Stimulated activated CD4-positive, alpha-beta T cell treated with anti-CD3 and anti-CD28 coated beads, Interleukin-4, amount 100 ng/mL, for 24 hours (primary cell): ENCODE results near the gene DCAF12.

Experiments
- DNase-seq: peaks from one replicate; pipeline ENCODE4 v3.0.0-alpha.2; 2020

DCAF12 gene

DNA sequence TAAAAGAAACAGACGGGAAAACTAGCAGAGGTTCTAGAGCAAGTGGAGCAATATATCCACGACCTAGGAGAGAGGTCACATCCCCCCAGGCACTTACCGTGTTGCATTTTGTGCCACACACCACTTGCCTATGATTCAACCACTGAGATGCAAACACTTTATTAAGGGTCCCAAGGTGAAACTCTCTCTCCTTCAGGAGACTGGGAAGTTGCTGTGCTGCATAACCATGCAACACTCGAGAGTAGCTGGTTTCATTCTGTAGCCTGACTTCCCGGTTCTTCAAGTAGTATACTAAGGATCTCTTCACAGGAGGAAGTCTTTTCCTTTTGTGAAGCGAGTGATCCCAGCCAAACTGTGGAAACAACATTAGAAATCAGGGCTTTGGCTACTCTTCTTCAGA is 1.6 kb downstream of the DCAF12 start:
- DNase-seq = no peak

DNA sequence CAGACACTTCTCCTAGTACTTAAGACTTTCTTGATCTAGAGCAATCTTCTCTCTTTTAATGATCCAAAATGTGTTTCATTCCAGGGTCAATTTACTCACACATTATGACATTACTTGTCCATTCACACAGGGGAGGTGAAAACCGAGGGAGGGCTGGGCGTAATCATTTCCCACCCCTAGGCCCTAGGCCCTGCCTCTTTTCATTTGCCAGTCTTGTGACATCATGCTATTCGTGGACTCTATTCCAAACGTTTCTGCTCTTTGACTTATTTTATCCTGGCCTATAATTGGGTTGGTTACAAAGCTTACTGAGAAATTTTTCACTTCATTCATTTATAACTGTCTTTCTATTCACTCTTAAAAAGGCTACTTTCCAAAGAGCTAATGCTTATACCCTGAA is 2.4 kb downstream of the DCAF12 start:
- DNase-seq = no peak

DNA sequence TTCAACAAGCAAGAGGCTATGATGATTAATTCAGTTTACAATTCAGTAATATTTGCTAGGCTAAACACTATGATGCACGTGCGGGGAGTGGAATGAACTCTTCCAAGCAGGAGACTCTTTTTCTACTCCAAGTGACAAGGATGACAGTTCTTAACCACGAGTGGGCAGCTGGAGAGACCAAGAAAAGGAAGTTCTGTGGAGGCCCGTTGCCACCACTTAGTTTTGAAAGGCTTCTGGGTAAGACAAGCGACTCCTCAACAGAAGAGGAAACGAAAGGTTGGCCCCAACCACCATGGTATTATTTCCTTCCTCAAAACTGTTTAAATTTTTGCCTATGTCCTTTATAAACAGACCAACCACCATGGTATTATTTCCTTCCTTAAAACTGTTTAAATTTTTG is 2.8 kb downstream of the DCAF12 start:
- peak; percentile 17 for DNase-seq

DNA sequence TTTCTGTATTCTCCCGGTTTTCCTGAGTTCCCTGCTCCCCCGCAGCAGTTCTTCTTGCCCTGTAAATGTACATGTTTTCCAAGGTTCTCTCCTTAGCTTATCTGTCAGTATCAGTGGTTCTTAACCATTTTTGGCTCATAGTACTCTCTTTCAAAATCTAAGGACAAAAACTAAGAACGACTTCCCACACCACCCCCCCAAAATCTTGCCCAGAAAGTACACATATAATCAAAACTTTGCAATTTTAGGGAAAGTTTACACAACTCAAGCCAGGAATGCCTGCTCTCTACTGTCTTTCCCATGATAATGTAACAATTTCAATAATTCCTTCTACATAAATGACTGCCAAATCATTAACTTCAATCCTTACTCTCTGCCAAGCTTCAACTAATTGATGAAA is 4.5 kb downstream of the DCAF12 start:
- DNase-seq = no peak

DNA sequence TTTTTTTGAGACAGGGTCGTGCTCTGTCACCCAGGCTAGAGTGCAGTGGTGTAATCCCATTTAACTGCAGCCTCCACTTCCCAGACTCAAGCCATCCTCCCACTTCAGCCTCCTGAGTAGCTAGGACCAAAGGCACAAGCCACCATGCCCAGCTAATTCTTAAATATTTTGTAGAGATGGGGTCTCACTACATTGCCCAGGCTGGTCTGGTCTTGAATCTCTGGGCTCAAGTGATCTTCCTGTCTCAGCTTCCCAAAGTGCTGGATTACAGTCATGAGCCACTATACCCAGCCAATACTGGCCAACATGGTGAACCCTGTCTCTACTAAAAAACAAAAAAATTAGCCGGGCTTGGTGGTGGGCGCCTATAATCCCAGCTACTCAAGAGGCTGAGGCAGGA is 6.8 kb downstream of the DCAF12 start:
- DNase-seq = no peak

DNA sequence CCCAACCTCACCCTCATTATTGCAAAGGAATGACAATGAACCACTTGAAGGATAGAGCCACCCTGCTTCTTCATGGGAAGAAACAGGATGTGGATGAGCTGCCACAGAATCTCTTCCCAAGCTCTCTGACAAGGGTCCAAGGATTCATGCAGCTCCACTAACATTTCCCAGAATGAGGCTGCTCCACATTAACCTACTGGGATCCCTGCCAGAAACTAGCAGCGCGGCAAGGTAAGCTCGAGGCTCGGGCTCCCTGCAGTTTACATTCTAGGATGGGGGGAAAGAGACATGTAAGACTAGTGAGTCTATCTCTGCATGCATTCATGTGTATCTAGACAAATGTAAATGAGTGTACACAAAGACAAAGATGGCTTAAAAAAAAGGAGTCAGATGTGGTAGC is 12.1 kb downstream of the DCAF12 start:
- no peak for DNase-seq

DNA sequence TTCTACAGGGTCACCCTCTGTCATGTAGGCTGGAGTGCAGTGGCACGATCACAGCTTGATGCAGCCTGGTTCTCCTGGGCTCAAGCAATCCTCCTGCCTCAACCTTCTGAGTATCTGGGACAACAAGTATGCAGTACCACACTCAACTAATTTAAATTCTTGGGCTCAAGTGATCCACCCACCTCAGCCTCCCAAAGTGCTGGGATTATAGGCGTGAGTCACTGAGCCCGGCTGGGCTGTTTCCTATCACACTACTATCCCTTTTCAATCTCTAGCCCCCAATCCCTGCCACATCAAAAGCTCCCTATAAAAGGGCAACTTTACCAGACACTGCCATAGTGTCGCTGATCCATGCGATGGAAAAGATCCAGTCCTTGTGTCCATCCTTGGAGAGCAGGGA is 20.4 kb downstream of the DCAF12 start:
- no peak for DNase-seq

DNA sequence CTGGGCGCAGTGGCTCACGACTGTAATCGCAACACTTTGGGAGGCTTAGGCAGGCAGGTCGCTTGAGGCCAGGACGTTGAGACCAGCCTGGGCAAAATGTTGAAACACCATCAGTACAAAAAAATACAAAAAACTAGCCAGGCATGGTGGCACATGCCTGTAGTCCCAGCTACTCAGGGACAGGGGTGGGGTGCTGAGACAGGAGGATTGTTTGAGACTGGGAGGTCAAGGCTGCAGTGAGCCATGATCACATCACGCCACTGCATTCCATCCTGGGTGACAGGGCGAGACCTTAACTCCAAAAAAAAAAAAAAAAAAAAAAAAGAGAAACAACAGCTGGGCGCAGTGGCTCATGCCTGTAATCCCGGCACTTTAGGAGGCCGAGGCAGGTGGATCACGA is 23.7 kb downstream of the DCAF12 start:
- DNase-seq = no peak

DNA sequence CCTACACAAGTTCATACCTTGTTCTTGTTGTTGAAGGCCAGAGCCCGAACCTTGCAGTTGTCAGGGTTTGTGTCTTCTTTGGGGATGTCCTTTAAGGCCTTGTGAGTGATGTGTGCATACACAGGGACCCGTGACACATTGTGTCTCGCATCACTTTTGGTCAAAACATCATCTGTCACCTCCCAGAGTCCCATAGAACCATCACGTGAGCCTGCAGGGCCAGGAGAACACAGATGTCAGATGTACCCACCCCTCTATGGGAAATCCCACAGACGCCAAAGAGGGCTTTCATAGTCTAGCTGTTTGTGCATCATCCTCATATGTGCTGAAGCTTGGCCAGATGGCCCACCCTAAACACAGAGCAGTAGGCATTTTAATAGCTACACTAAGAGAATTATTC is 28.2 kb downstream of the DCAF12 start:
- DNase-seq = no peak

DNA sequence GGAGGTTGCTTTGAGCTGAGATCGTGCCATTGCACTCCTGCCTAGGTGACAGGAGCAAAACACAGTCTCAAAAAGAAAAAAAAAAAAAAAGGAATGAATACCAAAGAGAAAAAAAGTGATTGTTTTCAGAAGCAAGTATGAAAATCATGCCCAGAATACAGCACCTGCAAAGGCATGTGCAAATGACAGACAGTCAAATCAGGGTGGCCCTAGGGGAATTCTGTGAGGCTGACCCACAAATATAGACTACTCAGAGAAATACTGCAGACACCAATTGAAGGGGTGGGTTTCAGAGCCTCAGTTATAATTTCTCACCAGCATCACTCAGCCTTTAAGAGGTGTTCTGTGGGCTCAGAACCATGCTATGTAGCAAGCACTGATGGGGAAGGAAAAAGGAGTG is 28.6 kb downstream of the DCAF12 start:
- DNase-seq = no peak

DNA sequence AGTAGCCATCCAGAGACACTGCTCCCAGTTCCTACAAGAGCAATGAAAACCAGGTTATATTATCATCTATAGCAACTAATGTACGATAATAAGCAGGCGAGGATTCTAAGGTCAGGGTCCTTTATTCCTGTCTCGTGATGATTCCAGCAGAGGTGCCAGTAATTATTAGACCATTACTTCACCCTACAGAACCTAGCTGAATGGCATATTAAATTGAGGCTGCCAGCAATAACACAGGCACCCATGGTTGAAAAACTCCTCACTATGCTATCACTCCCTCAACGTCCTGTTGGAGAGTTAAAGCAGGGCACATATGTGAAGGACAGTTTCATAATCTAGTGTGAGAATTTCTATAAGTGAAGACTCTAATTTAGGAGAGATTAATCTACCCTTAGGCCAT is 29.7 kb downstream of the DCAF12 start:
- no peak for DNase-seq

DNA sequence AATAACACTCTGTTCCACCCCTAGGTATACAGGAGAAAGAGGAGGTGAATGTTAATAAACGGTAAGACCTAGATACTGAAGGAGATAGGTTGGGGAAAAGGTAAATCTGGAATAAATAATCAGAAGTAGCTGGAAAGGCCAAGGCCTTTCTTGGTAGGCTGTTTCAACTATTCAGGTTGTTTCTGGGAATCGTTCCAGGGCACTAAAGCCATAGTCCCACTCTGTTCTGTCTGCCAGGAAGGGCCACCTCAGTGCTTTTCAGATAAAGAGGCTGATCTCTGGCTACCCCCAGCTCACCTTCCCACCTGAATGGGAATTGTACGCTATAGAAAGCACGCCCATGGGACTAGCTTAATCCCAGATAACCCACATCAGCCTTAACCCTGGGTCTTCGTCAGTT is 32.9 kb downstream of the DCAF12 start:
- no peak for DNase-seq

DNA sequence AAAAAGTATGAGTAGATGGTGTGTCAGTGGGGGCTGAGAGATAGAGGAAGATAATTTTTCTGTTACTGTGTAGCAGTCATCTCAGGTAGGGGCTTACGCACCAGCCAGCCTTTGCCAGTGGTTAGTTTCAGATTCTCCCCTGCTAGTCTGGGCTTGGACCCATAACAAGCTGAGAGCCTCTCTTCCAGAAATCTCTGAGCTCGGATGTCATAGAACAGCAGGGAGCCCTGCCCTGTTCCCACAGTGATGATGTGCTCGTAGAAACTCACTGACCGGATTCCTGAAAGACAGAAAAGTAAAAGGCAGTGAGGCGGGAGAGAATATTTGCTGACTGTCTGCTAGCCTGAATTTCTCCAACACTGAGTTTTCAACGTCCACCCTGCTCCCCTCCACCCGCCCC is 37.2 kb downstream of the DCAF12 start:
- no peak for DNase-seq

DNA sequence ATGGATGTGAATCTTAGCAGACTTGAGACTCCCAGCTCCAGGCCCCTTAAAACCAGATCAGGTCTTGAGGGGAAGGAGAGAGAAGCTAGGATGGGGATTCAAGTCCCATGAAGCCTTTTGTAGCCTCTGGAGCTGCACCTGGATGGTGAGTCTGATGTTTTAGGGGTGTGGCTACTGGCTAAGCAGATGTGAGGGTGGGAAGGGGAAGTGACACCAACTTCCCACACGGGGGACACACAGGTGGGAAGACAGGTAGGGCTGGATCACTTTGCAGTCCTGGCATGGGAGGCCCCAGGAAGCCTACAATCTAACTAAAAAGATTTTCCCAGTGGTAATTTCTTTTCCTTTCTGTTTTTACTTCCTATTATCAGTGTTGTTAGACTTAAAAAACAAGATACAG is 39.1 kb downstream of the DCAF12 start:
- DNase-seq = no peak

DNA sequence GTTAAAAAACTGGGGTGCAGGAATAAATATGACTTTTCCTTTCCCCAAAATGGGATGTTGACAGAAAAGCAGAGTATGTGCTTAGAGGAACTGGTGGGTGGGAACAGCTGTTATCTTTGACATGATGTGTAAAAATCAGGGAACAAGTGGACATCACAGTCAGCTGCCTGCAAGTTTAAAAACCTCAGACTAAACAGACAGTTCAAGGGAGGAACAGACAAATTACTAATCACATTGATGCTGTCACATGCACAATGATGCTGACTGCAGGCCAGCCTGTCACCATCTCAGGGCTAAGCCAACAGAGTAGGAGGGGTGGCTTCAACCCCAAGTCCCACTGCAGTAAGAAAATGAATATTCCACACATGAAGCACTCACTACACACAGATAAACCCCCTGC is 39.6 kb downstream of the DCAF12 start:
- DNase-seq = no peak

DNA sequence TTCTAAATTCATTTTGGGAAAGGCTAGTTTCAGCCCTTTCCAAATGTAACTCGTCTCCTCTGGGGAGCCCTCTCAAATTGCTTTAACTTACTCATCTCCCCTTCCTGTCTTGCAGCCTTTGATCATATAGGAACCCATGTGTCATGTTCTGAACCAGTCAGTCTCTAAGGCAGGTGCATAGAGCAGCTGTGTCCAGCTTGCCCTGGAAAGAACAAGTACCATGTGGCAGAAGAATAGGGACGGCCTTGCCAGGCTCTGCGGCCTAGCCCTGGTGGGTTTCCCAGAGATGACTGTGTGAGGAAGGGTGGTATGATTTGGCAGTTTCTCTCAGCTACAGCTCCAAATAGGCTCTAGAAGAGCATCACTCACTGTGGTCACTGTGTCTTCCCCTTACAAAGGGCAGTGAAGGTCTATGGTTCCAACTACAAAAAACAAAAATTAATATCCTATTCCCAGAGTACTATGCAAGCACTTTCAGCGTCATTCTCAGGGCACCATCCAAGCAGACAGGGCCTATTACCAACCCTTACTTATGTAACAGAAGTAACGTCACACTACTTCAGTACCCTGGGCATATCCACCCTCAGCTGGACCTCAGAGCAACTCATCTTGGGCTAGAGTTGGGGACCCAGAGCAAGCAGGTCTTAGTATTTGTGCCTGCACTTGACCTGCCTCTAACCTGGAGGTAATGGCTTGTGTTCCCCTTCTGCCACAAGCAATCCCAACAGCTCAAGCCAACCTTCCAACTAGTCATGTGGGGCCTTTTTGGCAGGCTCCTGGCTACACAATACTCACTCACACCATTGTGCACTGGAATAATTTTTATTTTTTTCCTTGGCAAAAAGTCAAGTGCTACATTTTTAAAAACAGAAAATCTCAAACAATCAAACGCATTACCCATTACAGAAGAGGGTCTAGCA is 40.7 kb downstream of the DCAF12 start:
- DNase-seq = no peak

DNA sequence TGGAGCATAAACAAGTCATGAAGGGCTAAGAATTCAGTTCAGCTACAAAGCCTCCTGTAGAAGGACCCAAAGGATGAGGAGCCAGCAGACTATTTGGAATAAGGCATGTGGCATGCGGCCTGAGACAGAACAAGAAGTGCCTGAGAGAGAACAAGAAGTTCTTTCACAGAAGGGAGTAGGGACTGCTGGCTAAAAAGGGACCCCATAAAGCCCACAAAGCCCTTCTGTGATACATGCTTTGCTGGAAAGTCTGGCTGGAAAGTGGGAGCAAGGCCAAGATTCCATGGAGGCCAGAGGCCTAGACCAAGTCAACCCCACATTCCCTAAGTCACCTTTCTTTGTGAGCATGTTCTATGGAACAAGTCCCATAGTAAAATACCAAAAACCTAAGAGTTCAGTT is 41.9 kb downstream of the DCAF12 start:
- no peak for DNase-seq

DNA sequence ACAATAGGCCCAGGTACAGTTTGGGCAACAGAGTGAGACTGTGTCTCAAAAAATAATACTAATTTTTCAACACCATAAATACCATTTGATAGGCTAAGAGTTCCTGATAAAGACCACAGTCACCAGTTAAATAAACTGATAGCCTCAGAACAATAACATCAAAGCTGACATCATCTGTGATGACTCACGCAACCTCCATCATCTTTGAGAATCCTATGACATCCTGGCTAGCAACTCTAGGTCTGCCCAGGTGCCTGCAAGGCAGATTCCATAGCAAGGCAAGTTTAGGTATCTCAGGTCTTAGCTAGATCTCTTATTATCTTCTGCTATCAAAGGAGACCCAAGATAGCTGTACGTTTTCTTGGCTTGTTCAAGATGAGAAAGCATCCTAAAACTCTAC is 47.3 kb downstream of the DCAF12 start:
- DNase-seq = no peak

DNA sequence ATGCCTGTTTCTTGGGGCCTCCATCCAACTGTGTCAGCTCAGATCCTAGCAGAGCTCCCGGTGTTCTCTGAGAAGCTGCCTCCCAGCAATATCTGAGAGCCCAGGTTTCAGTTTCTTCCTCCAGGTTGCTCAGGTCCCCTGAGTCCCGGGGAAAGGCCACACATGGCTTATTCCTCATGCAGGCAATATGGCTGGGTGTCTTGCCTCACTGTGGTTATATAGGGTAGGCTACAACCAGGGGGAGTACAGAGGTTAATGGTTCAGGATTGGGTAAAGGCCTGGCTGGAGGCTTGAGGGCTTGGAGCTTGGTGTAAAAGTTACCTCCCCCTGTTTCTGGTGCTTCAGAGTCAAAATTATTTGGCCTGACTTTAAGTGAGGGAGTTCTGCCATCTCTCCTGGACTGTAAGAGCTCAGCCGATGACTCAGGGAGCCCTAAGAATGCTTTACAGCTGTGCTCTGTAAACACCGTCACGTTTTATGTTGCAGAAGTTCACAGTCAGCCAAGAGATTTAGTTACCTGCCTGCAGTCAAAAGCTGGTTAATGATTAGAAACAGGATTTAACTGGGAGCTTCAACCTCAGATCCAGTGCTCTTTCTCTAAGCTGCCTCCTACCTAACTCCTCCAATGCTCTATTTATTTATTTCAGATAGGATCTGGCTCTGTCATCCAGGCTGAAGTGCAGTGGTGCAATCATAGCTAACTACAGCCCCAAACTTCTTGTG is 53.5 kb downstream of the DCAF12 start:
- DNase-seq = no peak

DNA sequence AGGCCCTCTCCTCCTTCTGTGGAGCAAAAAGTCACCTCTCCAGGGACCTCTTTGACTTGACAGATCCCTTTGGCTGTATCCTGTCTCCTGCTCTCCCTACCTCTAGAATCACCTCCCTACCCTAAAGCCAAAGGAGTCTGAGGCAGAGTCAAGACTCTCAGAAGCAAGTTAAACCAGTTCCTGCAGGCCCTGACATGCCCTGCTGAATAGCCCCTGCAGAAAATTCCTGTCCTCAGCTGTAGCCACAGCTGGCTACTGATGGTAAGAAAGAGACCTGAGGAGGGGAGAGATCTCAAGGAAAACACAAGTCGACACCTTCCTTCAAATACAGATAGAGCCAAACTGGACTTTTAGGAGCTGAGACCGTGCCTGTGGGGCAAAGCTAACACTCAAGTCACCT is 54.1 kb downstream of the DCAF12 start:
- DNase-seq = no peak

DNA sequence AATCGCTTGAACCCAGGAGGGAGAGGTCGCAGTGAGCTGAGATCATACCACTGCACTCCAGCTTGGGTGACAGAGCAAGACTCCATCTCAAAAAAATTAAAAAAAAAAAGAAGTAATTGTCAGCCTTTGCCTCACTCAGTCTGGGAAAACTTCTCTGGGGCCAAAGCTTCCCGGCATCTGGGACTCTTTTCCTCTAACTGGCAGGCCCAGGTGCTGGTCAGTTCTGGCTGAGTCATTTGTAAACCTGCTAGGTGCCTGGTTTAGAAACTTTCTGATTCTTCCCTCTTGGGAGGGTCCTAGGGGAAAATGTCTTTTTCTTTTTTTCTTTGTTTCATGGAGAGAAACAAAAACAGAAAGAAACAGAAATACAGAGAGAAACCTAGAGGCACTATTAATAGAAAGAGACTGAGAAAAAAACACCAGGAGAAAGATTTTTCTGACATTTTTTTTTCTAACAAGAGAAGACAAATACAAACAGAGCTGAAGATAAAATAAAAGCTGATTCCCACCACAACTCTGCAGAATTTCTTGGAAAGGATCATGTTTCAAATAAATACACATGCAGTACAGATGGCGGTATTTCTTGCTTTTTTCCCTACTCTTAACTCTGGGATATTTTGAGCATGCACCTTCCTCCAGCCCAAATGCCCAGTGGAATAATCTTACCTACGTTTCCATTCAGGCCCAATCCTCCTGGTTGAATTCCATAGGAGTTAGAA is 55.7 kb downstream of the DCAF12 start:
- no peak for DNase-seq

DNA sequence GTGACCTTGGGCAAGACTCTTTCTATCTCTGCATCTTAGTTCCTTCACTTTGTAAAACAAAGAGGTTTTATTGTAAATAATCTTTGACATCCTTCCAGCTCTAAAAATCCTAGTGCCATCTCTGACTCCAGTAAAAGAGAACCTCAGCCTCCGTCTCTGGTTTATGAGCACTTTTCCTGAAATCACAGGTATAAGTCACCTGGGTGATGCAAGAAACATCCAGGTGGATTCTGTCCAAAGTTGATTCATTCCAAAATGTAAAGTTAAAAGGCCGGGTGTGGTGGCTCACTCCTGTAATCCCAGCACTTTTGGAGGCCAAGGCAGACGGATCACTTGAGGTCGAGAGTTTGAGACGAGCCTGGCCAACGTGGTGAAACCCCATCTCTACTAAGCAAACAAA is 56.7 kb downstream of the DCAF12 start:
- no peak for DNase-seq

DNA sequence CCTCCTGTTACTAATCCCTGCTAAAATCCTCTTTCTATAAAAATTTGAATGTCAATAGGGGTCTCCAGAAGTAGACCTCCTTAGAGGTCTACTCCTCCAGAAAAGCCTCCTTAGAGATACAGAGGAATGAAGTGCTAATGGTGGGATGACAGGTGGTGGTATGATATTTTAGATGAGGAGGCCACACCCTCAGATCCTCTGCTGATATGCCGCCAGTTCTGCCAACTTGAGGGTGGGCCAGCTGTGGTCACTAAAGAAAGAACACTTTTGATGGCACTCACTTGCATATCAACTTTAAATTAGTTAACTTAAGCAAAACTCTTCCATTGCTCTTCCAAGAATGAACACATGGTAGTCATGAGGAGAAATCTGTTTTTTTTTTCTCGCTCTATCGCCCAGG is 61.0 kb downstream of the DCAF12 start:
- DNase-seq = no peak

DNA sequence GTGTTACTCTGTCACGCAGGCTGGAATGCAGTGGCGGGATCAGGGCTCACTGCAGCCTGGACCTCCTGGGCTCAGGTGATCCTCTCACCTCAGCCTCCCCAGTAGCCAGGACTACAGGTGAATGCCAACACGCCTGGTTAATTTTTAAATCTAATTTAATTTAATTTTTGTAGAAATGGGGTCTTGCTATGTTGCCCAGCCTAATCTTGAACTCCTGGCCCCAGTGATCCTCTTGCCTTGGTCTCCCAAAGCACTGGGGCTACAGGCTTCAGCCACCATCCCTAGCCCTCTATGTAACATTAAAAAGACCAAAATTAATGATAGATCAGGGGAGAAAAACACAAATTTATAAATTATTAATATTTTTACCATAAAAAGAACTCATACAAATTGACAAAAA is 66.5 kb downstream of the DCAF12 start:
- no peak for DNase-seq
